Gastrocnemius medialis (tissue), 4 donors: ENCODE data around the gene ARHGAP10.

ENCODE experiments used
- POLR2A ChIP-seq, 2 donors: fragments of 450-650 bp; IDR thresholded peaks; one replicate each; pipeline ENCODE4 v1.6.1; 2017; ENCODE audit warnings: antibody characterized with exemption in 2 of 2, mild to moderate bottlenecking in 2 of 2, moderate library complexity in 2 of 2
- TF ChIP-seq, protein P1 (sequence below), 5 experiments: fragments of 450-650 bp in 3 of 5; fragments of 200-600 bp in 2 of 5; sonication (generic) in 2 of 5; IDR thresholded peaks in 4 of 5; conservative IDR thresholded peaks in 1 of 5; 1 replicate in 4 of 5; 2 replicates in 1 of 5; pipeline ENCODE4 v1.5.1; 2016 to 2019; ENCODE audit warnings: antibody characterized with exemption in 5 of 5, mild to moderate bottlenecking in 3 of 5, moderate library complexity in 3 of 5

DNA sequence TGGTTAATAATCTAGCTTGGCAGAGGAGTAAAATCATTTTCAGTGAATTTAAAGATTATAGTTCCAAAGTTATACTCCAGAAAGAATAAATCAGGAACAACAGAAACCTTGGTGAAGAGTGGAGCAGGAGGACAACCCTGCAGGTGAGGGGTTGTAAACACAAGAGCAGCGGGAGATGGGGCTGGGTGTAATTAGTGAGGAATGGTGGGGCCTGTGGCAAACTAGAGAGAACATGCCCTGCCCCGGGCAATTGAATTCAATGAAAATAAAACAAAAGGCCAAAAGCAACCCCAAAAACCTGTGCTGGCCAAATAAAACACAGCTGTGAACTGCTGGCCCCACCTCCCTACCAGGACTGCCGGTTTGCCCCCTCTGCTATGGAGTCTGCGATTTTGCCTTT, 385.1 kb downstream of the ARHGAP10 start:
- TF ChIP-seq, protein P1, sequence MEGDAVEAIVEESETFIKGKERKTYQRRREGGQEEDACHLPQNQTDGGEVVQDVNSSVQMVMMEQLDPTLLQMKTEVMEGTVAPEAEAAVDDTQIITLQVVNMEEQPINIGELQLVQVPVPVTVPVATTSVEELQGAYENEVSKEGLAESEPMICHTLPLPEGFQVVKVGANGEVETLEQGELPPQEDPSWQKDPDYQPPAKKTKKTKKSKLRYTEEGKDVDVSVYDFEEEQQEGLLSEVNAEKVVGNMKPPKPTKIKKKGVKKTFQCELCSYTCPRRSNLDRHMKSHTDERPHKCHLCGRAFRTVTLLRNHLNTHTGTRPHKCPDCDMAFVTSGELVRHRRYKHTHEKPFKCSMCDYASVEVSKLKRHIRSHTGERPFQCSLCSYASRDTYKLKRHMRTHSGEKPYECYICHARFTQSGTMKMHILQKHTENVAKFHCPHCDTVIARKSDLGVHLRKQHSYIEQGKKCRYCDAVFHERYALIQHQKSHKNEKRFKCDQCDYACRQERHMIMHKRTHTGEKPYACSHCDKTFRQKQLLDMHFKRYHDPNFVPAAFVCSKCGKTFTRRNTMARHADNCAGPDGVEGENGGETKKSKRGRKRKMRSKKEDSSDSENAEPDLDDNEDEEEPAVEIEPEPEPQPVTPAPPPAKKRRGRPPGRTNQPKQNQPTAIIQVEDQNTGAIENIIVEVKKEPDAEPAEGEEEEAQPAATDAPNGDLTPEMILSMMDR (IDR thresholded peaks at IDR 0.05 in 4 of 5, conservative IDR thresholded peaks at IDR 0.05 in 1 of 5): no peak
- no peak for TF ChIP-seq POLR2A (IDR thresholded peaks at IDR 0.05)
